ENCODE measurements around the gene EVA1A.

Gene EVA1A

DNA sequence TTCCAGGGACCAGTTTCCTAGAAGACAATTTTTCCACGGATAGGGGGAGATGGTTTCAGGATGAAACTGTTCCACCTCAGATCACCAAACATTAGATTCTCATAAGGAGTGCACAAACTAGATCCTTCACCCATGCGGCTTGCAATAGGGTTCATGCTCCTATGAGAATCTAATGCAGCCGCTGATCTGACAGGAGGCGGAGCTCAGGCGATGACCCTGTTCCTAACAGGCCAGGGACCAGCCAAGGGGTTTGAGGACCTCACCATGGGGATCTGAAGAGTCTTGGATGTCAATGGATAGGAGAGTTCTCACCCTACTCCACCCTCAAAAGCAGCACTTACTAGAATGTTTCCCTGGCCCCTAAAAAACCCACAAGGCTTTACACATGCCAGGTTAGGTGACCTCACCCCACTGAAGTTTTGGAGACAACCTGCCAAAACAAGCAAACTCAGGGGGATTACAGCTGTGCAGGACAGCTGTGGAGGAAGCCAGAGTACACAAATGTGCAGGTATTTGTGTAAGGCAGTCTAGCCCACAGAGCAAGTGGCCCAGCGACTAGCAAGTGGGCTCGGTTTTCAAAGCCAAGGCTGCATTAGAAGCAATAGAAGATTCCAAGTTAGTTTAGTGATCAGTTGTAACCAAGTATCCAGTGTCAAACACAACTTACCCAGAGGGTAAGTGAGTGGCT lies 3.9 kb downstream of the EVA1A start:
- Histone ChIP-seq H3K4me3 (no peak overlapping the region), H3K9me3 (ENCODE audit: low read depth, low read length) (no peaks in the 10 kb centered on the region), H3K9ac (ENCODE audit: insufficient read length) (no peak overlapping the region), H3K27ac (no peak overlapping the region), H3K36me3 (ENCODE audit: insufficient read depth, low read length) (no peaks in the 10 kb centered on the region)
- TF ChIP-seq FOXP2 (optimal IDR thresholded peaks at IDR 0.05; ENCODE audit: control extremely low read depth, extremely low read length, insufficient read depth) (no peak), POLR2AphosphoS5 (IDR thresholded peaks at IDR 0.05; ENCODE audit: borderline replicate concordance, low read depth, low read length) (no peak), EZH2 (IDR thresholded peaks at IDR 0.05) (no peak)
- no peak for DNase-seq (ENCODE audit: low read depth, low spot score)

DNA sequence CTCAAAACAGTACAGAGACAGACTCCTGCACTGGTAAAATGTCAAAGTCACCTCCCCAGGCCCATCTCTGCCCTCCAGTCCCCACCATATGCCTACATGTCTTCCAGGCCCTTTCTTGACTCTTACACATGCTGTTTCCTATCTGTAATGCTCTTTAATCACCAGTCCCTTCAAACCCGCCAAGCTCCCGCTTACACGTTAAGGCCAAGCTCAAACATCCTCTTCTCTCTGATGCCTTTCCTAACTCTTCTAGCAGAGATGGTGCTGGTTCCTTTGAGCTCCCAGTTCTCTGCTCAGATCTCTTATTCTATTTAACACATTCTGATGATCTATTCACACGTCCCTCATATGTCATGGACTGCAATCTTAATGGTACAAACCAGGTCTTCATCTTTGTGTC lies 5.0 kb downstream of the EVA1A start:
- H3K27ac ChIP-seq, result no peak overlapping the region

DNA sequence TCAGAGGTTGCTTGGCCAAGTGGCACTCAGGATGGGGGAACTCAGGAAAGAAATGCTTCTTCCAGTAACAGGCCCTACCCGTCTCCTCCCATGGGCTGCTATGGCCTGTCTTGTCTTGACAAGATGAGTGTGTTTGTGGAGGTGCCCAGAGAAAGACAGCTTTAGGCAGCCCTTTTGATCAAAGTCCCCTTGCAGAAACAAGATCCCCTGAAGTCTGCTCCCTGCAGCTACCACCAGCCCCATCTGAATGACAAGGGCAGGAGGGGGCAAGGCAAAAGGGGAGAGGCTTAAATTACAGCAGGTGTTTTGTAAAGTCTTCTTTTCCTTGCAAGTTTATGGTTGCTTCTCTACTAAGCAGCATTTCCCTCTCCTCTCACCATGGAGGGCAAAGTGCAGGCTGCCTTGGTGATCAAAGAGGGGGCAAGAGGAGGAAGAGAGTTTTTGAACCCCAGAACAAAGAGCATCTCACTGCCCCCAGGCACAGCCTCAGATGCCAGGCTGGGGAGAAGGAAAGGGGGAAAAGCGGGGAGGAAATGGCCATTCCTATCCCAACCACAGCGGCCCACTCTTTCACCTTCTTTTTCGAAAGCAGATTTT lies 6.7 kb downstream of the EVA1A start:
- Histone ChIP-seq H3K9ac (ENCODE audit: insufficient read length) (no peak overlapping the region), H3K36me3 (ENCODE audit: insufficient read depth, low read length) (no peaks in the 10 kb centered on the region), H3K27ac (no peak overlapping the region), H3K4me3 (no peak overlapping the region), H3K9me3 (ENCODE audit: low read depth, low read length) (no peaks in the 10 kb centered on the region)
- TF ChIP-seq EZH2 (IDR thresholded peaks at IDR 0.05) (no peak), POLR2AphosphoS5 (IDR thresholded peaks at IDR 0.05; ENCODE audit: borderline replicate concordance, low read depth, low read length) (no peak), FOXP2 (optimal IDR thresholded peaks at IDR 0.05; ENCODE audit: control extremely low read depth, extremely low read length, insufficient read depth) (no peak)
- DNase-seq (ENCODE audit: low read depth, low spot score), result no peak

More for the DNA sequence above, 5.0 kb downstream of the EVA1A start:
- Histone ChIP-seq H3K36me3 (ENCODE audit: insufficient read depth, low read length) (no peaks in the 10 kb centered on the region), H3K4me3 (no peak overlapping the region), H3K9me3 (ENCODE audit: low read depth, low read length) (no peaks in the 10 kb centered on the region), H3K9ac (ENCODE audit: insufficient read length) (no peak overlapping the region)
- TF ChIP-seq POLR2AphosphoS5 (IDR thresholded peaks at IDR 0.05; ENCODE audit: borderline replicate concordance, low read depth, low read length) (no peak), FOXP2 (optimal IDR thresholded peaks at IDR 0.05; ENCODE audit: control extremely low read depth, extremely low read length, insufficient read depth) (no peak), EZH2 (IDR thresholded peaks at IDR 0.05) (no peak)
- DNase-seq (ENCODE audit: low read depth, low spot score), result no peak

DNA sequence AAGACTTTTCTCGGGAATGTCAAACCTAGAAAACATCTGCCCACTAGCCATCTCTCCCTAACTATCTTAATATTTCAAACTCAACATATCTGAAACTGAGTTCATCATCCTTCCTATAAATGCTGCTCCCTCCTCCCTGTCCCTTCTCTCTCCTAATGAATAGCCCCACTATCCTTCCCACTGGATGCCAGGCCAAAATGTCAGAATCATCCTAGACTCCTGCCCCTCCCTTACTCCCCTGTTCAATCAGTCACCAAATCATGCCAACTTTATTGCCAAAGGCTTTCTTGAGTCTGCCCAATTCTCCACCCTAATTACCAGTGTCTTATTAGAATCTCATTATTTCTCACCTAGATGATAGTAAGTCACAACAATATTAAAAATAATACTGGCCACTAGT lies 8.5 kb downstream of the EVA1A start:
- Histone ChIP-seq H3K4me3 (no peak overlapping the region), H3K27ac (no peak overlapping the region), H3K36me3 (ENCODE audit: insufficient read depth, low read length) (no peaks in the 10 kb centered on the region), H3K9ac (ENCODE audit: insufficient read length) (no peak overlapping the region), H3K9me3 (ENCODE audit: low read depth, low read length) (no peaks in the 10 kb centered on the region)
- DNase-seq (ENCODE audit: low read depth, low spot score), result no peak
- TF ChIP-seq FOXP2 (optimal IDR thresholded peaks at IDR 0.05; ENCODE audit: control extremely low read depth, extremely low read length, insufficient read depth) (no peak), POLR2AphosphoS5 (IDR thresholded peaks at IDR 0.05; ENCODE audit: borderline replicate concordance, low read depth, low read length) (no peak), EZH2 (IDR thresholded peaks at IDR 0.05) (no peak)

DNA sequence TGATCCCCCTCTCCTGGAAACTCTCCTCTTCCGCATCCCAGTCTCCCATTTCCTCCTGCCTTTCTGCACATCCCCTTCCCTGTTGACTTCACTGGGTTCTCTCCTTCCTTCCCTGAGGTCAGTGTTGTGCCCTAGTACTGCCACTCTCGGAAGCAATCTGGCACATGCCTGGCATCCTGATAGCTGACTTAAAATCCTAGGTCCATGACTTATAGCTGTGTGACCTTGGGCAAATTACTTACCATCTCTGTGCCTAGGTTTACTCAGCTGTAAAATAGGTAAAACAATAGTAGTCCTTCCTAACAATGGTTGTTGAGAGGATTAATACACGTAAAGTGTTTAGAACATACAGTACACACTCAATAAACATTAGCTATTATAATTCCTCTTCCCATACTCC lies 9.3 kb downstream of the EVA1A start:
- Histone ChIP-seq H3K9me3 (ENCODE audit: low read depth, low read length) (no peaks in the 10 kb centered on the region), H3K4me3 (no peak overlapping the region), H3K27ac (no peak overlapping the region), H3K36me3 (ENCODE audit: insufficient read depth, low read length) (no peaks in the 10 kb centered on the region), H3K9ac (ENCODE audit: insufficient read length) (no peak overlapping the region)
- TF ChIP-seq EZH2 (IDR thresholded peaks at IDR 0.05) (no peak), FOXP2 (optimal IDR thresholded peaks at IDR 0.05; ENCODE audit: control extremely low read depth, extremely low read length, insufficient read depth) (no peak)
- DNase-seq (ENCODE audit: low read depth, low spot score), result no peak

DNA sequence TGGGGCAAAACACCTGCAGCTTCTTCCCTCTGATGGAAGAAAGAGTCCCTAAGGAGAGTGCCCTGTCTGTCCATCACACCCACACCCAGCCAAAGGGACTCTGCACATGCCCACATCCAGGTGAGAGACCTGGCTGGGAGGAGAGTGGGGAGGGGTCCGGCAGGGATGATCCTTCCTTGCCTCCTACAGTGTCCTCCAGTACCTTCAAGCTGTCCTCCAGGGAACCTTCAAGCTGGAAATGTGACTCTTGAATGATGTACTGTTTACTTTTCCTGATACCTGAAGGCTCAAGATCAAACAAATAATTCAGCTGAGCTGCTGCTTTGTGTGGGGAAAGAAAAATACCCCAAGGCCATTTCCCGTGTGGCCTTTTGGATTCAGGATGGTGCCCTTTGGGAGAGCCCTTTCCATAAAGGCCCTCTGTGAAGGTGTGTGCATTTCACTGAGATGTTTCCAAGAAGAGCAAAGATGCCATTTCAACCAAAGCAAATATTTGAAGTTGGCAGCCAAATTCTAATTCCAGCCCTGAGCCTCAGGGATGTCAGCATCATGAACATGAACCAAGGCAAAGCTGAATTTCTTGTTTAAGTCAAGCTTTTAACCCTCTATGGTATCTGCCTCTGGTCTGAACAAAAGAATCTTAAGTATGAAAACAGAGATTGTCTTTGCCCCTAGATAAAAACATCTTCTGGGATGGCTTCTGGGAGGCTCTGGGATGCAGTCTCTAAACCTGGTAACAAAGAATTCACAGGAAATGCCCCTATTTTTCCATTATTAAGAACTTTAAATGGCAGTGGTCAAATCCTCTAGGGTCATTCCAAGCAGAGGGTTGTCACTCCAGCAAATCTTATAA lies 11.1 kb downstream of the EVA1A start:
- H3K27ac ChIP-seq, result no peak overlapping the region

DNA sequence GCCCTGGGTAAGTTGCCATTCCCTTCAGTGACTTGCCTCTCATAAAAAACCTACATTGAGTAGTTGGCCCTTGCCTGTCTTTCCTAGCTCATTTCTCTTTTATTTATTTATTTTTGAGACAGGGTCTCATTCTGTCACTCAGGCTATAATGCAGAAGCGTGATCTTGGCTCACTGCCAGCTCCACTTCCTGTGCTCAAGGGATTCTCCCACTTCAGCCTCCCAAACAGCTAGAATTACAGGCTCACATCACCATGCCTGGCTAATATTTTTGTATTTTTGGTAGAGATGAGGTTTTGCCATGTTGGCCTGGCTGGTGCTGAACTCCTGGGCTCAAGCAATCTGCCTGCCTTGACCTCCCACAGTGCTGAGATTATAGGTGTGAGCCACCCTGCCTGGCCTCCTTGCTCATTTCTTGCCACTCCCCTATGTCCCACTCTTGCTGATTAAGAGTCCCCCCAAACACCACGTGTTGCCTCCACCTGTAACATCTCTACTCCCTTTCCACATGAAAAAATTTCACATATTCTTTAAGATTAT lies 12.6 kb downstream of the EVA1A start:
- H3K4me3 ChIP-seq, result no peak overlapping the region
- no peaks in the 10 kb centered on the region for H3K36me3 ChIP-seq (ENCODE audit: insufficient read depth, low read length)
- DNase-seq (ENCODE audit: low read depth, low spot score), result no peak
- TF ChIP-seq POLR2AphosphoS5 (IDR thresholded peaks at IDR 0.05; ENCODE audit: borderline replicate concordance, low read depth, low read length) (no peak), FOXP2 (optimal IDR thresholded peaks at IDR 0.05; ENCODE audit: control extremely low read depth, extremely low read length, insufficient read depth) (no peak), EZH2 (IDR thresholded peaks at IDR 0.05) (no peak)
- H3K9me3 ChIP-seq (ENCODE audit: low read depth, low read length), result no peaks in the 10 kb centered on the region
- H3K27ac ChIP-seq, result no peak overlapping the region
- no peak overlapping the region for H3K9ac ChIP-seq (ENCODE audit: insufficient read length)

More for the DNA sequence above, 11.1 kb downstream of the EVA1A start:
- no peak overlapping the region for H3K9ac ChIP-seq (ENCODE audit: insufficient read length)
- TF ChIP-seq POLR2AphosphoS5 (IDR thresholded peaks at IDR 0.05; ENCODE audit: borderline replicate concordance, low read depth, low read length), result no peak
- no peak for TF ChIP-seq EZH2 (IDR thresholded peaks at IDR 0.05)
- TF ChIP-seq FOXP2 (optimal IDR thresholded peaks at IDR 0.05; ENCODE audit: control extremely low read depth, extremely low read length, insufficient read depth), result no peak
- DNase-seq (ENCODE audit: low read depth, low spot score), result no peak
- H3K9me3 ChIP-seq (ENCODE audit: low read depth, low read length), result no peaks in the 10 kb centered on the region
- H3K36me3 ChIP-seq (ENCODE audit: insufficient read depth, low read length), result no peaks in the 10 kb centered on the region
- H3K4me3 ChIP-seq, result no peak overlapping the region

Measured in SK-N-MC (cell line).